ENCODE results near the gene CCT2.

Gene CCT2

DNA sequence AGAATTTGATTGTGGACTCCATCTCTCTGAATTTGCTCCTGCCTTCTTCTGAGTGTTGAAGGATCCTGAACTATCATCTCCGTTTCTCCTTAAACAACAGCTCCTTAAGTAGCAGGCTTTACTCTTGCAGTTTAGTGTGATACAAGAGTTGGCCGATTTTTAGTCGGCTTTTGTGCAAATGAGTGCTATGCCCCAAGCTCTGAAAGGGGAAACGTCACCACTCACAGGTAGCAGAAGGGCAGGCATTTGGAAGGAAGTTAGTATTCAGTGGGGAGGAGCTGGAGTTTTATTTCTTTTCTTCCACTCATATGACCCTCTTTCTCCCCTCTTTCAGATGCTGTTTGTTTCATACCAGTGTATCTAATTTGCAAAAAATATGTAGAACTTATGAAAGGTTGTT is 61.9 kb downstream of the CCT2 start:
- DNase-seq: no peak

DNA sequence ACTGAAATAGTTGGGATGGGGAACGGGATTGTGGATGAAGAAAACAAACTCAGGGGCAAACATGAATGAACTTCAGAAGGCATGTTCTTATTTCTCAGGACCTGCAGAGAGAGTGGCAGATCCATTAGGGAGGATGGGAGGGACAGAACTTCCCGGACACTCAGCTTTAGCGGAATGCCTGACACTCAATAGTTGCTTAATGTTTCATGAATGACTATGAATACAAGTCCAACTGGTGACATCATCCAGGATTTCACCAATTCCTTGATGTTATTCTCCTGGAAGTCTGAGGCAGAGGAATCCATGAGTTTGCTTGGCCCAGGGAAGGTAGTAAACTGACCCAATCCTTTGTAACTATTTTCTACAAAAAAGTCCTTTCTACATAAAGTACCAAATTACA is 63.2 kb downstream of the CCT2 start:
- DNase-seq: no peak

DNA sequence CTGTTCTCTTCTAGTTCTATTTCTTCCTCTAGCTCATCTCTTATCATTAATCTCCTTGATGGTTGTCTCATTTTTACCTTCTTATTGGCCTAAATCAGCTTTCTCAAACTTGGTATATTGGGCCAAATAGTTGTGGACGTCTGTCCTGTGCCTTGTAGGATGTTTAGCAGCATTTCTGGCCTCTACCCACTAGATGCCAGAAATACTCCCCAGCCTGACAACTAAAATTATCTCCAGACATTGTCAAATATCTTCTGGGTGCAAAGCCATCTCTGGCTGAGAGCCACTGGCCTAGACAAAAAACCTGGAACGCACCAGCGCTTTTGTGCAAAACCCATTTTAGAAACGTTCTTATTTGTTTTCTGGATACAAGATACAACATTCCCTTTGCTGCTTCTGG is 64.3 kb downstream of the CCT2 start:
- DNase-seq: no peak
